DMS114 treated with DMSO at 0.1 percent for 48 hours (cell line): ENCODE results near the gene CEP72.
"Not testable (repeated sequence)": the region's sequence is repeated elsewhere in the genome, so short reads cannot be mapped to it uniquely, and the experiment has no call there.

Experiments used
- DNase-seq: peaks from one replicate; lab custom pipeline; 2025; ENCODE audit not compliant: unreplicated experiment; lab: John Stamatoyannopoulos, UW

CEP72 gene

DNA sequence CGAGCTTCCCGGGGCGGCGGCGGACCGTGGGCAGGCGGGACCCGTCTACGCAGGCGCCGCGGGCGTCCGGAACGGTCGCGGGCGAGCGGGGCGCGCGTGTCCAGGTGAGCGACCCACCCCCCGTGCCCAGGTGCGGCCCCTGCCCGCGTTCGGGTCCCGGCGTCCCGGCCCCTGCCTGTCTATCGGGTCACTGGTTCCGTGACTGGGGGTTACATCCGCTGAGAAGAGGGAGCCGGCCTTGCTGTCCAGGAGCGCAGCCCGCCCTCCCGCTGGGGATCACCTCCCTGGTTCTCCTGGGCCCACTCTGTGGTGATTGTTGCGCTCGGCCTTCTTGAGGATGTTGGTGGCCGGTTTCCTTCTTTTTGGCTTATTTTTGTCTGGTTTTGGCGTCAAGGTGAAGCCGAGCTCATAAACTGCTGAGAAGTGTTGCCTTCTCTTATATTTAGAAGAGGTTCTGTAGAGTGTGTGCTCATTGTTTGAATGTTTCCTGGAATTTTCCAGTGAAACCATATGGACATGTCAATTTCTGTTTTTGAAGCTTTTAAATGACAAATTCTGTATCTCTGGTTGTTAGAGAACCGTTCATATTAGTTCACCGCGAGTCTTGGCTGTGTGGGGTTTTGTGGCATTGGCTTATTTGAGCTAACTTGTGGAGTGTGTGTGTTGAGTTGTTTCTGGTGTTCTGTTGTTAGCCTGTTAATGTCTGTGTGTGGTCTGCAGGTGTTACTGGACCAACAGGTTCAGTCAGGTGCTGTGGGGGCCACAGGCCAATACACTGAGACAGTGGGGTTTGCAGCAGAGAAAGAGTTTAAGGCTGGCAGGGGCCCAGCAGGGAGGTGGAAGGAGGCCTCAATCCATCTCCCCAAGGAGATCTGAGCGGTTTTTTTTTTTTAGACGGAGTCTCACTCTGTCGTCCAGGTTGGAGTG is 621 bp downstream of the CEP72 start:
- DNase-seq: no peak

DNA sequence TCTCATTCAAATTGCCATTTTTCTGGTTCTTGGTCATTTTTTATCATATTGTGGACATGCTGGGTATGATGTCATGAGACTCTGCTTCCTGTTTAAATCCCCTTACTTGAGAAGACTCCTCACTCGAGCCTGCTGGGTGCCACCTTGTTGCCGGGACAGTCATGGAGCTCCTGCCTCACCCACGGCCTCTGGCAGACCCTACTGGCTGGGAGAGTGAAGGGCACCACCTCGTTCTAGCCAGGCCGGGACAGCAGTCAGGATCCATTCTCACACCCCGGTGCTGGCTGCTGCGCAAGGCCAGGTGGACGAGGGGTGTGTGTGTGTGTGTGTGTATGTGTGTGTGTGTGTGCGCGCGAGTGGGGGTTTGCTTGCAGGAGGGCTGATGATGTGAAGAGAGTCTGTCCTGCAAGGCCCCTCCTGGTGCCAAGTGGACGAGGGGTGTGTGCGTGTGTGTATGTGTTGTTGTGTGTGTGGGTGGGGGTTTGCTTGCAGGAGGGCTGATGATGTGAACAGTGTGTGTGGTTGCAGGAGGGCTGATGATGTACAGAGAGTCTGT is 4.4 kb downstream of the CEP72 start:
- no peak for DNase-seq

DNA sequence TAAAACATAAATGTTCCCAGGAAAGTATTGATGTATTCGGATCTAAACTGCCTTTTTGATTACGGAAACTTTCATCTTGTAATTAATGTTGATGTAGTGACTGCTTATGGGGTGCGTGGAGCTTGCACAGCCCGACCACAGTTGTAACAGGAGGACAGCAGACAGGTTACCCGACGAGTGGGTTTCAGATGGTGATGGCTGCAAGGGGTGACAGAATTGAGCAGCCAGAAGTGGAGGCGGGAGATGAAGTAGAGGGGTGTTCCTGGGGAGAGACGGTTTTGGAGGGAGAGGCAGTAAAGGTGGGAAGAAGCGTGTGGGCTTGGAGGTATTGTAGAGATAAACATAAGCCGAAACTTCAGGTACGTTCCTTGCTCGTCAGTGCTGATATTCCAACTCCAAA is 5.8 kb downstream of the CEP72 start:
- no peak for DNase-seq

DNA sequence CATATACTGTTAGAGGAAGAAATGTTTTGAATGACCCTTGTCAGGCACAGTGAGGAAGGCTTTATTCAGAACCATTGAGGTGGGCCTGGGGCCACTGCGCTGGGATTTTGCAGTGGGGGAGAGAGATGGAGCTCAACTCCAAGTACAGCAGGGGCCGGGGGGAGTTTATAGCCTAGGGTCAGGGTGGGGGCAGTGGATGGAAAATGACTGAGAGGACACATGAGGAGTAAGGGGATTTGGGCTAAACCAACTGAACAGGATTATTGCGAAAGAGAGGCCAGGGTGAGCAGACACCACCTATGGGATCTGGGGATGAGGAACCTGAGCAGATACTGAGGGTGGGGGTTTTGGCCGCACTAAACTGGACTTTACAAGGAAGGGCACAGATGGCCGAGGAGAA is 6.3 kb downstream of the CEP72 start:
- no peak for DNase-seq

DNA sequence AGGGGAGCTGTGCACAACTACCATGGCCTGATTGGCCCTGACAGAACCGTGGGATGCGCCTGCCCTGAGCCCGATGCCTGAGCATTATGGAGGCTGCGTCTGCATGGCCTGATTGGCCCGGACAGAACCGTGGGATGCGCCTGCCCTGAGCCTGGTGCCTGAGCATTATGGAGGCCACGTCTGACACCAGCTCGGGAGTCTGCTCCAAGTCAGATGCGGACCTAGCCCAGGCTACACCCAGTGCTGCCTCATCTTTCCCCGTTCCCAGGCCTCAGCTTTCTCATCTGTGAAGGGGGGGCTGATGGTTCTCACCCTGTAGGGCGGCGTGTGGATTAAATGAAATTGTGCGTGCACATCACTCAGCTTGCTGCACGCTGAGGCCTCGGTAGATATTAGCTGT is 7.3 kb downstream of the CEP72 start:
- DNase-seq: no peak

DNA sequence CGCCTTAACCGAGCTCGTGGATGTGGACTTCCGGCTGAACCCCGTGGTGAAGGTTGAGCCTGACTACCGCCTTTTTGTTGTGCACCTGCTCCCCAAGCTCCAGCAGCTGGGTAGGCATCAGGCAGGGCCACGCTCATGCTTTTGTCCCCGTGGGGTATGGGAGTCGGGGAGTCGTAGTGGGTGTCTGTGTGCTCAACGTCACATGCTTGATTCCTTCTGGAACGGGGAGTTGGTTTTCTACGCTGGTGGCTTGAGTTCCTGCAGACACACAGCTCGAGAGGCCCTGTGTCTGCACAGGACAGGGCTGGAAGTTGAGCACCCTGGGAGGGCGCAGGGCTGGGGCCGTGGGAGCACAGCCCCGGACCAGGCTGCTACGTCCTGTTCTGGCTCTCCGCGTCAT is 8.0 kb downstream of the CEP72 start:
- DNase-seq: no peak

DNA sequence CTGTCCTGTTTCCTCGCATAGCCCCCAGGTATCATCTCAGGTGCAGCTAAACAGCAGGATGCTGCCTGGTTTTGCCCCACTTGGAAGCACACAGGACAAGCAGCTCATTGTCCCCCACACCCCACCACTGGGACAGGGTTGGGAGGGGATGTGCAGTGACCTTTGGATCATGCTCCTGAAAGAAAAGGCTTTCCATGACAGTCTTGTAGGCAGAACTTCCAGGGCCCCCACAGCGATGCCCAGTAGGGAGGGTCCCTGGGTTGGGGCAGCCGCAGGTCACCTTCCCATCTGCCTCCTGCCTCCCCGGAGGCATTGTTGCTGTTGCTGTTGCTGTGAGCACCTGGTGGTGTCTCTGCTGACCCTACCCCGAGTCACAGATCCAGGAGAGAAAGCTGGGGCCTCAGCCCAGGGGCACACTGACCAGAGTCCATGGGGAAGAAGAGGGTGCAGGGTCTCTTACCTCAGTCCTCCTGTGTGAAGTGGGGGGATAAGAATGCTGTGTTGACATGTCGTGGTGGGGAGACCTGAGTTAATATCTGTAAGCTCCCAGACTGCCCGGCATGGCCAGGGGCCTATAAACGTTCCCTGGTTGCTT is 8.5 kb downstream of the CEP72 start:
- no peak for DNase-seq

DNA sequence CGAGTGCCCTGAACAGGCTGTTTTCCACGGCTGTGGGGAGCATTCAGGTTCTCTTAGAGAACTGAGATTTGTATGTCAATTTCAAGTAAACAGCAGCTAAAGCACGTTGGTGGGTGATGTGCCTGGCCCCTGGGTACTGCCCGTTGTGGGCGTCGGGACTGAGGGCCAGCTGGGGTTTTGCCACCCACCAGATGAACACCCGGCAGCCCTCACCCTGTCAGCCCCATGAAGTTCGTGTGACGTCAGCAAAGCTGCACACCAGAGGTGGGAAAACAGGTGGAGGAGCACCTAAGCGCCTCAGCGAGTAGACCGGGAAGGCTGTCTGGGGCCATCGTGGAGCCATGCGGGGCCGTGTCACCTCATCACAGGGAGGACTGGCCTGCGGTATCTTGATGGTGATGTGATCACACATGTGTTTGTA is 9.2 kb downstream of the CEP72 start:
- no peak for DNase-seq

DNA sequence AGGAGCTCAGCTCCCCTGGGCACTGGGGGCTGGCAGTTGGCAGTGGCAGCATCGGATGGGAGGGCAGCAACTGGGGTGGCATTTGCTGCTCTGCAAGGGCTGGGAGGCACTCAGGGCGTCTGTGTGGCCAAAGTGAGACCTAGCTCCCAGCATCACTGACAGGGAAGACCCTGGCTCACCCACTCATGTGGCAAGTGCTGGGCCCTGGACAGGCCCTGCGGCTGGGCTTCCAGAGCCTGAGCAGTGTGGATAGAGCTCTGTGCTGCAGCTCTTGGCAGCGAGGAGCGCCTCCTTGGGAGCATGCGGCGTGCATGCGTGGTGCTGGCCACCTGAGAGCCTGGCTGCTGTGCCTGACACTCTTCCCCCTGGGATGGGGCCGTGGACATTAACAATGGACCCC is 10.2 kb downstream of the CEP72 start:
- DNase-seq: no peak

DNA sequence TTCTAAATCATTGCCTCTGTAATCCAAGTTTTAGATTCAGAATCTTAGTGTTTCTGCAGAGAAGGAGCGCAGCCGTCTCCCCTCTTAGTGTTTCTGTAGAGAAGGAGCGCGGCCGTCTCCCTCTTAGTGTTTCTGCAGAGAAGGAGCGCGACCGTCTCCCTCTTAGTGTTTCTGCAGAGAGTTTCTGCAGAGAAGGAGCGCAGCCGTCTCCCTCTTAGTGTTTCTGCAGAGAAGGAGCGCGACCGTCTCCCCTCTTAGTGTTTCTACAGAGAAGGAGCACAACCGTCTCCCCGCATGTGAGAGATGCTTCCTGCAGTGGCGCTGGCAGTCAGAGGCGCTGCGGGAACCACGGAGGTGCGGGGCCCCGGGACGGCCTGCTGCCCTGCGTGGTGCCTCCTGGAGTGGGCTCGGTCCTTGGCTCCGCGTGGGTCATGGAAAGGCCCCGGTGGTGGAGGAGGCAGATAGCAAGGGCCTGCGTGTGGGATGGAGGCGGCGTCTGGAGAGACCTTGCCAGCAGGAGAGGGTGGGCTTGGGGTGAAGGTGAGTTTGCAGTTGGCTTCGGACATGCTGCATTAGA is 10.9 kb downstream of the CEP72 start:
- no peak for DNase-seq

DNA sequence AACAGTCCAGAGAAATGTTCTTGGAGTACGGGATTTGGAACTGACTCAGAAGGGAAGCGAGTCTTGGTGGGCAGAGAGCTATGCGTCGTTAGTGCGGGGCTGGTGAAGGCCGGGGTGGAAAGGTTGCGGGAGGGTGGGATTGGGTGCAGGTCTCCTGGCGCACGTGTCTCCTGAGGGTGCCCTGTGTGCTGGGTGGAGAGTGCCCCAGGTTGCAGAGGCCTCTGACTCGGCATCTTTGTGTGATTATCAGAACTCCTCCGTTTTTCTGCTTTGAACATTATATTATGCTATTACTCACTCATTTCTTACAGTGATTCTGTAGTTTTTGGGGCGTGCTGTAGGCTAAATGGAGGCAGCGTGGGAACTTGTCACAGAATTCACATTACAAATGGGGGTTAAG is 11.4 kb downstream of the CEP72 start:
- no peak for DNase-seq

DNA sequence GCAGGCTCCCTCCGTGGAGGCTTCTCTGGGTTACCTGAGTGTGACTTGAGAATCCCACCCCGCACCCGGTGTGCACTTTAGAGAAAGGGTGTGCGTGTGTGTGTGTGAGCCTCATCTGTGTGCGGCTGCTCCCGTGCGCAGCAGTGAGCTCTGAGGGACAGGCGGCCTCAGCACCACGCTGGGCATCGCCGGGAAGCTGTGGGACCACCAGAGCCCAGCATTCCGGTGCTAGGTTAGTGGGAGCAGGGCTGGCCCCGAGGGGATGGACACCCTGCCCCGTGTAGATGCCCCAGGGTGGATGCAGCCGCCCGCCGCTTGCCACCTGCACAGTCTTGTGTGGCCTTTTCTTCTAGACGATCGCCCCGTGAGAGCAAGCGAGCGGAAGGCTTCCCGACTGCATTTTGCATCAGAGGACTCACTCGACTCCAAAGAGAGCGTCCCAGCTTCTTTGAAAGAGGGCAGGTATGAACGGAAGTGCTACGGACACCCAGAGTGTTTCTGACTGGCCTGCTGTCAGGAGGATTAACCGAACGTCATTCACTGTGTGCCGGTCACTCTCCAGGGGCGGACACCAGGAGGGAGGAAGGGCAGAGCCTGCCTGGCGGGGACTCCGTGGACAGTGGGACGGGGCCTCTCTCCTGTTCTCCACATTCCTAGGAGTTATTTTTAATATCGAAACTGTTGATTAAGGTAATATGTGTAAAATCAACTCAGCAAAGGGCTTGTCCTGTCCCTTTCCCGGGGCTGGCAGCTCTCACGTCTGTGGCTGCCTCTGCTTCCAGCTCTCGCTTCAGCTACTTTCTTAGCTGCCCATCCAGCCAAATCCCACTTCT is 12.2 kb downstream of the CEP72 start:
- no peak for DNase-seq

DNA sequence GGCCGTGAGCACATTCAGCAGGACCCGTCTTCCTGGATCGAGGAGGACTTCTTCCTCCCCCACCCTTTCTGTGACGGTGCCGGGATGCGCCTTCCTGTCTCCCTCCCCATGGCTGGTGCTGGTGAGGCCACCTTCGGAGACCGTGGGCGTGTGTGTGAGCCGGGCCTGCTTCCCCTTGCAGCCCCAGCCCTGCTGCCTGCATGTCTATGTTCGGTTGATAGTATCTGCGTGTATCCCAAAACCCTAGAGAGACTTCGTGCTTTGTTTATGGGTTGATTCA is 12.8 kb downstream of the CEP72 start:
- no peak for DNase-seq

DNA sequence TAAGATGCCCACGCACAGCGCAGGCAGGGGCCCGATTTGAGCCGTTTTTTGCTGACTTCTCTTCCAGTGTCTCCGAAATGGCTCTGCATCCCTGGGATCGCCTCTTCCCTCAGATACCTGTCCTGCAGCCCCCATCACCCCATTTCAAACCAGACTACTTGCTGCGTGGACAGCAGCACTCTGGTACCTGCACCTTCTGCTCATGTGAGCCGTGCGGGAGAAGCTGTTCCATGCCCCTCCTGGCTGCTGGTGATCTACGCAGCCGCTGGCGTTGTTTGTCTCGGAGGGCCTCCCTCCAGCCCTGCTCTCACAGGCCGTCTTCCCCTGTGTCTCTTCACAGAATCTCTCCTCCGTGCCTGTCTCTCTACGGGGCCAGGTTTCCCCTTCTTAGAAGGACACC is 13.4 kb downstream of the CEP72 start:
- no peak for DNase-seq

DNA sequence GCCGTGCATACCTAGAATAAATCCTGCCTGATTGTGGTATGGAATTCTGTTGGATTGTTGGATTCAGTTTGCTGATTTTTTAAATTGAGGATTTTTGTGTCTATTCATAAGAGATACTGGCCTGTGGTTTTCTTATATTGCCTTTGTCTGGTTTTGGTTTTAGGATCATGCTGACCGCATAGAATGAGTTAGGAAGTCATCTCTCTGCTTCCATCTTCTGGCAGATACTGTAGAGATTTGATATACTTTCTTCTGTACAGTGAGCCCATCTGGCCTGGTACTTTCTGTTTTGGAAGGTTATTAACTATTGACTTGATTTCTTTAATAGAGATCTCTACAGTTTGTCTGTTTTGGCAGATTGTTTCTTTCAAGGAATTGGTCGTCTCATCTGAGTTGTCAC is 14.7 kb downstream of the CEP72 start:
- no peak for DNase-seq

DNA sequence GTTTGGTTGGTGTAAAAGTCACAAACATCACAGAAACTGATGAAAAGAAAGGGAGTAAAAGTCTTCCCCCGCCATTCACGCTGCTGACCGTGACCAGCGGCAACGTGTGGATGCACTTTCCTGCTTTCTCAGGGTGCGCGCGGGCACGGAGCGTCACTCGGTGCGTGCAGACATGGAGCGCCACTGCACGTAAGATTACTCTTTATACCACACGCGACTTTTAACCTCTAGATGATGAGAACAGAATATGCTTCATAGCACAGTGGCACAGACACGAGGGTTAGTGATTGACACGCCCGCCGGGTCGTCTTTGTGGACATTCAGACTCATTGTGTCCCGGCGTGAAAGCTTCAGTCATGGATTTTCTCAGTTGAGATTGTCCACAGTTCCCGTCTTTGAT is 15.7 kb downstream of the CEP72 start:
- DNase-seq: no peak

DNA sequence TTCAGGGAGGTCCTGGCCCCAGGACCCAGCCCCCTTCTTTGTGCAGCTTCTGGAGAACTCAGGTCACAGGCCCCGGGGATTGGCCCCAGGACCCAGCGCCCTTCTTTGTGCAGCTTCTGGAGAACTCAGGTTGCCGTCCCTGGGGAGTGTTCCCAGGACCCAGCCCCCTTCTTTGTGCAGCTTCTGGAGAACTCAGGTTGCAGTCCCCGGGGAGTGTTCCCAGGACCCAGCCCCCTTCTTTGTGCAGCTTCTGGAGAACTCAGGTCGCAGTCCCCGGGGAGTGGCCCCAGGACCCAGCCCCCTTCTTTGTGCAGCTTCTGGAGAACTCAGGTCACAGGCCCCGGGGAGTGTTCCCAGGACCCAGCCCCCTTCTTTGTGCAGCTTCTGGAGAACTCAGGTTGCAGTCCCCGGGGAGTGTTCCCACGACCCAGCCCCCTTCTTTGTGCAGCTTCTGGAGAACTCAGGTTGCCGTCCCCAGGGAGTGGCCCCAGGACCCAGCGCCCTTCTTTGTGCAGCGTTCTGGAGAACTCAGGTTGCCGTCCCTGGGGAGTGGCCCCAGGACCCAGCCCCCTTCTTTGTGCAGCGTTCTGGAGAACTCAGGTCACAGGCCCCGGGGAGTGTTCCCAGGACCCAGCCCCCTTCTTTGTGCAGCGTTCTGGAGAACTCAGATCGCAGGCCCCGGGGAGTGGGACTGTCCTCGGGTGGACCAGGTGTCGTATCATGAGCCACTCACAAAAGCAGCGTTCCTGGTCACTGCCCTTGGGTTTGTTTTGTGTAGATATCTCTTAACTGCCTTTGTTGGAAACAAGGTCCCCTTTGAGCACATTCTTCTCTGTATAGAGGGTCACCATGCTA is 16.4 kb downstream of the CEP72 start:
- not testable (repeated sequence) for DNase-seq

DNA sequence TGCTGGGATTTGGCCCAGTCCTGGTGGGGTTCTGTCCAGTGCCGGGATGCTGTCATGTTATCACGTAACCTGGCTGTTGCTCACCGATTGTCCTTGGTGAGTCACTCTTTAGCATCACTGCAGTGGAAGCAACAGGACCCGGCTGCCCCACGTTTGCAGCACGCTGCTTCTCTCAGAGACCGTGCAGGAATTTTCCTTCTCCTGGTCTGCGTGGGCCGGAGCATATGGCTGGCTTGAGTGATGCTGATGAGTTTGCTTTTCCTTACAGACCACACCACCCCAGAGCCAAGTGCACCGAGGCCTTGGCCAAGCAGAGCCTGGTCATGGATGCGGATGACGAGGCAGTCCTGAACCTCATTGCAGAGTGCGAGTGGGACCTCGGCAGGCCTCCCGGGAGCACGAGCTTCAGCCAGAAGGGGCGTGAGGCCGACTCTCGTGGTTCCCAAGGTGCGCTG is 21.4 kb downstream of the CEP72 start:
- DNase-seq: no peak

DNA sequence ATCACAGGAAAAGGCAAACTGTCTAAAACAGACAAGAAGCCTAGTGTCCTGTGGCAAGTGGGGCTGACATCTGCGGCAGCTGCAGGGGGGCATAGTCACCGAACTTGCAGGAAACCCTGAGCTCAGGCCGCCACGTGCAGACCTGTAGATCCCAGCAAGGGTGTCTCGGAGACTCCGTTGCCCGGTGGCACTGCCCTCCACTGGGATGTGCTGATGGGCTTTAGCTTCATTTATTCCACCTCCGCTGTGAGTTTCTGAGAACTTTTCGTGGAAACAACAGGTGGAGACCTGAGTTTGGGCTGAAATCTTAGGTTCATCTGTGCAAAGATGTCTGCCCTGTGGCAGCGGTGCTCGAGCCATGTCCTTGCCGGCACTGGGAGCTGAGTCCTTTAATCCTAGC is 22.1 kb downstream of the CEP72 start:
- DNase-seq: no peak

DNA sequence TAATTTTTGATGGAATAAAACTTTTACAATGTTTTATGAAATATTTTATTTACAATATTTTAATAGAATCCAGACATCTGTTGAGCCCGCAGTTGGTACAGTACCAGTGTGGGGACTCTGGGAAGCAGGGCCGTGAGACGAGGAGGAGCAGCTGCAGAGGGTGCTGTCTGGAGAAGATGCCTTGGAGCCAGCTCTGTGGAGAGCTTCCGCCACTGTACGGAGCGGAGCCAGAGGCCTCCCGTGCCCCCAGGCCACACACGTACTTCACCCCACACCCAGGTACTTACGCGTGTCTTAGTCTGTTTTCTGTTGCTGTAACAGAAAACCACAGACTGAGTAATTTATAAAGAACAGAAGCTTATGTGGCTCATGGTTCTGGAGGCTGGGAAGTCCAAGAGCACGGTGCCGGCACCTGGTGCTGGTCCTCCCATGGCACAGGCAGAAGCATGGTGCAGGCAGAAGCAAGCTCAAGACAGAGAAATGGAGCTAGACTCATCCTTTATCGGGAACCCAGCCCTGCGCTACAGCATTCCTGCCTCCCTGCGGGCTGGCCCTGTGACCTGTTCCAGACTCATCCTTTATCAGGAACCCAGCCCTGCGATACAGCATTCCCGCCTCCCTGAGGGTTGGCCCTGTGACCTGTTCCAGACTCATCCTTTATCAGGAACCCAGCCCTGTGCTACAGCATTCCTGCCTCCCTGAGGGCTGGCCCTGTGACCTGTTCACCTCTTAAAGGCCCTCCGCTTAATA is 23.3 kb downstream of the CEP72 start:
- DNase-seq: no peak
